ENCODE measurements around the gene PDXP. TPM values are rescaled to one million over a fixed set of nuclear protein-coding genes. Genes with fewer than 3 reads are reported as not detected.
A peak's percentile ranks its signal among the peaks of the same experiment; 100 is the strongest.

Gene PDXP
- total and polyA plus RNA-seq, 9 of the 15 experiments (the other 6 are each of a cell fraction or from before 2014, with no cell fraction given) = 7.9 to 54.2 (median 38.8) TPM

GRCh38 chr22:37681556-37682049, 23.1 kb downstream of the PDXP start (continued):
- TF ChIP-seq ATF1 (CRISPR knock-in tag; IDR thresholded peaks at IDR 0.05) (no peak), ATF1 (tag; IDR thresholded peaks at IDR 0.05) (no peak), HEY1 (CRISPR knock-in tag; IDR thresholded peaks at IDR 0.05; ENCODE audit: borderline replicate concordance) (no peak), XRCC5 (IDR thresholded peaks at IDR 0.05; ENCODE audit: low read depth, low read length) (0 out of 2 replicates have a peak, but pooled peaks have one; percentile 30), DNMT1 (IDR thresholded peaks at IDR 0.05) (no peak)

GRCh38 chr22:37684803-37685615, 26.5 kb downstream of the PDXP start:
- in situ Hi-C loops (cut with MboI) (no loop called here), intact Hi-C loops (cut with micrococcal nuclease) (no loop called here)
- no peak overlapping the region for H3K4me2 ChIP-seq (ENCODE audit: insufficient read depth, low read length)
- H3K9ac ChIP-seq (ENCODE audit: insufficient read depth in 1 of 2, low read depth in 2 of 2, low read length in 2 of 2) = 0 out of 4 replicates have a peak overlapping the region, but pooled peaks of 1 of the 2 experiments have one; percentile 26
- H2AFZ ChIP-seq (ENCODE audit: low read depth, low read length) = peak overlapping the region; percentile 93; the same call in 1 of the 2 replicates
- H3K27ac ChIP-seq (ENCODE audit: extremely low read depth, low read depth, low read length) = no peak overlapping the region
- ATAC-seq = no peak
- no peaks in the 10 kb centered on the region for H3K9me3 ChIP-seq (replicated peaks; ENCODE audit: control insufficient read depth, insufficient read depth, low read depth, low read length)
- peaks cover 10 to 27% of the 10 kb centered on the region in 2 experiments; a peak in 4 of 5 replicates for H3K4me1 ChIP-seq (replicated peaks in 1 of 2; ENCODE audit: control insufficient read depth in 2 of 2, insufficient read depth in 2 of 2, low read length in 2 of 2)
- CTCF ChIA-PET (ENCODE audit: low intra/inter-chr PET ratio) = interaction anchor here (1.2 kb wide), 1 partner anchor 24 kb away, joined by 3 read pairs; no protein-coding TSS in a partner anchor
- no peaks in the 10 kb centered on the region for H3K27me3 ChIP-seq (ENCODE audit: control insufficient read depth in 2 of 2, insufficient read depth in 2 of 2, low read length in 2 of 2)
- no peaks in the 10 kb centered on the region for H3K9me1 ChIP-seq (ENCODE audit: control insufficient read depth, insufficient read depth, low read length)
- BruUV-seq (replicated peaks) = no TSS peak
- peaks cover 20% of the 10 kb centered on the region; the same call in 2 of the 3 replicates for H3K36me3 ChIP-seq (ENCODE audit: control insufficient read depth, insufficient read depth, low read length)
- H4K20me1 ChIP-seq (replicated peaks; ENCODE audit: control insufficient read depth, insufficient read depth, low read length) = no peaks in the 10 kb centered on the region
- peaks cover 14% of the 10 kb centered on the region for H3K79me2 ChIP-seq (ENCODE audit: control insufficient read depth, insufficient read depth, low read length)
- WGBS (ENCODE audit: insufficient coverage, low coverage, missing lambda C conversion rate) = 58% methylated on average over 9 of the region's 16 CpGs
- DNase-seq (ENCODE audit: extremely low read depth in 1 of 4, low spot score in 3 of 4) = no peak
- H3K4me3 ChIP-seq = no peak overlapping the region
- POLR2A ChIA-PET = interaction anchor here (0.6 kb wide), 1 partner anchor 53 kb away, joined by 3 read pairs; no protein-coding TSS in a partner anchor
- no peak for FAIRE-seq
- TF ChIP-seq E2F1 (CRISPR knock-in tag; IDR thresholded peaks at IDR 0.05) (no peak), YBX1 (IDR thresholded peaks at IDR 0.05) (no peak), LEF1 (IDR thresholded peaks at IDR 0.05) (no peak), ETS2 (tag; IDR thresholded peaks at IDR 0.05; ENCODE audit: borderline replicate concordance, poor library complexity, severe bottlenecking) (no peak), SP1 (CRISPR knock-in tag; IDR thresholded peaks at IDR 0.05) (no peak), STAT6 (CRISPR knock-in tag; IDR thresholded peaks at IDR 0.05) (no peak), IRF9 (tag; IDR thresholded peaks at IDR 0.05) (no peak), ZNF655 (CRISPR knock-in tag; IDR thresholded peaks at IDR 0.05) (no peak)
